GM12878 (cell line): ENCODE measurements around the gene MEOX1. TPM values are rescaled to one million over a fixed set of nuclear protein-coding genes. Genes with fewer than 3 reads are reported as not detected.

Experiments
- ATAC-seq: fragments of 200-7000 bp; cut with Tn5 transposase; 3 replicates; pipeline ENCODE4 v1.9.1; 2020; ENCODE audit warnings: mild to moderate bottlenecking, moderate library complexity
- BruUV-seq: library from RNA; stranded (reverse); fragments of 400-500 nt; replicated peaks from 2 replicates; lab custom pipeline; 2021; lab: Mats Ljungman, UMichigan
- CTCF ChIA-PET: fragments of 300-600 bp; sonication (Branson Sonifier 250); formaldehyde crosslinking; extraction: SDS; loops from one replicate; lab custom pipeline; 2021; ENCODE audit warnings: inconsistent platforms; lab: Yijun Ruan, JAX
- POLR2A ChIA-PET: fragments of 350-600 bp; formaldehyde crosslinking; extraction: SDS; loops from one replicate; lab custom pipeline; 2021; ENCODE audit warnings: inconsistent platforms; lab: Charles Lee
- RAD21 ChIA-PET: fragments of 300-600 bp; sonication (Branson Sonifier 250); formaldehyde crosslinking; loops from one replicate; lab custom pipeline; 2023; ENCODE audit warnings: antibody characterized with exemption; ENCODE audit not compliant: unreplicated experiment; lab: Charles Lee
- SMC1A ChIA-PET: fragments of 300-600 bp; sonication (Branson Sonifier 250); formaldehyde crosslinking; loops from one replicate; lab custom pipeline; 2023; ENCODE audit not compliant: unreplicated experiment, uncharacterized antibody; lab: Charles Lee
- DNase-seq: peaks from one replicate; pipeline ENCODE4 v3.0.0-alpha.2; 2011; ENCODE audit warnings: low read depth, low spot score
- FAIRE-seq: peaks from 3 replicates; lab custom pipeline; 2011; peaks lifted over from hg19 to GRCh38; lab: Jason Lieb, UNC
- H2AFZ ChIP-seq: 2 replicates; pipeline ENCODE4 v1.6.0; 2011; ENCODE audit warnings: low read depth, low read length, control low read depth; ENCODE audit not compliant: control insufficient read depth
- H3K27ac ChIP-seq: 2 replicates; pipeline ENCODE4 v1.5.1; 2011; ENCODE audit warnings: control low read depth; ENCODE audit not compliant: control insufficient read depth, insufficient read depth
- H3K27me3 ChIP-seq, 2 experiments: replicated peaks in 1 of 2; 2 replicates each; pipeline versions ENCODE4 v1.6.0 to v1.6.1; 2011; ENCODE audit warnings: low read length in 1 of 2; ENCODE audit not compliant: control insufficient read depth in 2 of 2, insufficient read depth in 2 of 2
- H3K36me3 ChIP-seq, 2 experiments: 2 replicates each; pipeline ENCODE4 v1.5.1; 2011; ENCODE audit warnings: low read length in 1 of 2; ENCODE audit not compliant: control insufficient read depth in 2 of 2, insufficient read depth in 2 of 2
- H3K4me1 ChIP-seq: 2 replicates; pipeline ENCODE4 v1.6.1; 2011; ENCODE audit warnings: mild to moderate bottlenecking, low read length, moderate library complexity, mixed read lengths; ENCODE audit not compliant: control insufficient read depth, insufficient read depth
- H3K4me2 ChIP-seq: 2 replicates; pipeline ENCODE4 v1.6.0; 2011; ENCODE audit warnings: control low read depth; ENCODE audit not compliant: control insufficient read depth, insufficient read depth
- H3K4me3 ChIP-seq: fragments of 200-600 bp; sonication (generic); 2 replicates; pipeline ENCODE4 v1.5.1; 2016
- H3K79me2 ChIP-seq: 2 replicates; pipeline ENCODE4 v1.6.0; 2011; ENCODE audit warnings: low read length; ENCODE audit not compliant: control insufficient read depth, insufficient read depth
- H3K9ac ChIP-seq: 2 replicates; pipeline ENCODE4 v1.8.0; 2011; ENCODE audit warnings: low read length, control low read depth, mixed read lengths; ENCODE audit not compliant: control insufficient read depth, insufficient read depth
- H3K9me3 ChIP-seq: replicated peaks from 3 replicates; pipeline ENCODE4 v1.5.1; 2011; ENCODE audit warnings: mild to moderate bottlenecking, low read length; ENCODE audit not compliant: control insufficient read depth, insufficient read depth
- H4K20me1 ChIP-seq: 2 replicates; pipeline ENCODE4 v1.6.0; 2011; ENCODE audit not compliant: control insufficient read depth, insufficient read depth
- CBFB ChIP-seq: IDR thresholded peaks from 2 replicates; pipeline ENCODE4 v1.6.1; 2016; ENCODE audit warnings: antibody characterized with exemption, low read depth
- CHD4 ChIP-seq: fragments of 200-600 bp; sonication (generic); IDR thresholded peaks from 2 replicates; pipeline ENCODE4 v1.6.1; 2016; ENCODE audit warnings: mild to moderate bottlenecking
- EGR1 ChIP-seq, 2 experiments: IDR thresholded peaks; 1 replicate in 1 of 2; 2 replicates in 1 of 2; pipeline ENCODE4 v1.6.1; 2011 to 2012; ENCODE audit warnings: low read depth in 2 of 2, low read length in 2 of 2, borderline replicate concordance in 1 of 2, mild to moderate bottlenecking in 1 of 2, moderate library complexity in 1 of 2
- RELB ChIP-seq: fragments of 450-650 bp; IDR thresholded peaks from 2 replicates; pipeline ENCODE4 v1.6.1; 2017; ENCODE audit warnings: low read depth, mild to moderate bottlenecking, moderate library complexity
- WRNIP1 ChIP-seq: IDR thresholded peaks from 2 replicates; pipeline ENCODE4 v1.6.1; 2011; ENCODE audit warnings: low read depth, low read length, improper control_type of control experiment, borderline replicate concordance
- WGBS: methylation state at CpG from one replicate; pipeline ENCODE4 v1.1.6; 2016; ENCODE audit warnings: low lambda C conversion rate; ENCODE audit not compliant: insufficient replicate concordance, insufficient coverage; ENCODE audit errors: missing lambda C conversion rate; 5-methylcytosine and 5-hydroxymethylcytosine counted together
- in situ Hi-C: fragments of 300-500 bp; cut with MboI; formaldehyde crosslinking; loops from 9 replicates; pipeline ENCODE4 v1.14.3; 2018; ENCODE audit warnings: mixed read lengths
- intact Hi-C: fragments of 100-400 bp; cut with micrococcal nuclease; formaldehyde crosslinking; loops from one replicate; pipeline ENCODE4 v1.14.2; 2022; ENCODE audit not compliant: unreplicated experiment
- polyA plus RNA-seq, 11 experiments: library from polyadenylated mRNA; depleted of rRNA in 4 of 11; unstranded in 6 of 11; stranded (reverse) in 5 of 11; fragments of >200 nt; fragmentation: Nextera tagmentation in 4 of 11; fragmentation: Illumina TruSeq in 1 of 11; extraction: Ambion mirVana in 4 of 11; extraction: Trizol in 1 of 11; gene quantifications; 1 replicate in 1 of 11; 2 replicates in 10 of 11; pipeline versions ENCODE4 v1.2.1 to v1.2.3, GENCODE V29; 2011 to 2016; ENCODE audit warnings: inconsistent platforms in 2 of 11, missing spikeins in 2 of 11, low read depth in 1 of 11
- total RNA-seq, 4 experiments: library from RNA; depleted of rRNA in 3 of 4; stranded (reverse); fragments of >200 nt in 3 of 4; fragmentation: Illumina TruSeq in 1 of 4; extraction: Trizol in 1 of 4; gene quantifications; 2 replicates each; pipeline versions ENCODE4 v1.2.1 to v1.2.3, GENCODE V29; 2013 to 2021
- TF ChIP-seq, protein P1 (sequence below): fragments of 450-650 bp; formaldehyde crosslinking; IDR thresholded peaks from 2 replicates; pipeline ENCODE4 v1.4.0; 2020; ENCODE audit warnings: mild to moderate bottlenecking, moderate library complexity

Gene MEOX1
- total and polyA plus RNA-seq, 10 of the 15 experiments (the other 5 are each of a cell fraction or from before 2014, with no cell fraction given): 0.19 to 9.4 (median 0.46) TPM

DNA sequence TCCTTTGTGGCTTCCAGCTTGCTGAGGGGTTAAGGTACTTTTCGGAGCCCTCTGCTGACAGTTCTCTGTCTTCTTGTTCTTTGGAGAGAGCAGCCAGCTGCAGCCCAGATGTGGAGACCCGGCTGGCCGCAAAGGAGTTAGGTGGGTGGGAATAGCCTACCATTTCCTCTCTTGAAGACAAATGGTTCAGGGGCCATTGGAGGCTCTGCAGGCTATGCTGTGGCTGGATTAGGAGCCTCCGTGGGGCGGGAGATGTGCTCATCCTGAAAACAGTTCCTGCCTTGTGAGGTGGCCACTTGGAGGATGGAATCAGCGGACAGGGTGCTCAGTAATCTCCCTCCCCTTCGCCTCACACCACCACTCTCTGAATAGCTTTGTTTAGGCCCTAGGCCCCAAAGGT, 30.3 kb downstream of the MEOX1 start:
- peaks cover 1 to 2% of the 10 kb centered on the region in 2 experiments; a peak in 3 of 4 replicates for H3K27me3 ChIP-seq
- no peaks in the 10 kb centered on the region for H3K9me3 ChIP-seq
- ChIA-PET RAD21 (interaction anchor here (1.2 kb wide), 1 partner anchor 9 kb away, joined by 3 read pairs; no protein-coding TSS in a partner anchor), POLR2A (no interaction called here), CTCF (no interaction called here), SMC1A (no interaction called here)
- no peak for TF ChIP-seq WRNIP1
- no peak for TF ChIP-seq EGR1 (IDR thresholded peaks at IDR 0.05; ENCODE audit: borderline replicate concordance in 1 of 2, low read depth in 2 of 2, low read length in 2 of 2)
- WGBS: 35% methylated on average over 7 of the region's 7 CpGs
- ATAC-seq: no peak
- intact Hi-C loops (no loop called here), in situ Hi-C loops (no loop called here)
- no peak overlapping the region for H3K4me2 ChIP-seq
- no TSS peak for BruUV-seq
- no peak overlapping the region for H3K9ac ChIP-seq
- H2AFZ ChIP-seq: no peak overlapping the region
- no peaks in the 10 kb centered on the region for H3K79me2 ChIP-seq
- FAIRE-seq: no peak
- H3K4me1 ChIP-seq: no peaks in the 10 kb centered on the region
- no peak for DNase-seq
- no peak overlapping the region for H3K4me3 ChIP-seq
- H3K27ac ChIP-seq: no peak overlapping the region
- H3K36me3 ChIP-seq: no peaks in the 10 kb centered on the region
- H4K20me1 ChIP-seq: no peaks in the 10 kb centered on the region

DNA sequence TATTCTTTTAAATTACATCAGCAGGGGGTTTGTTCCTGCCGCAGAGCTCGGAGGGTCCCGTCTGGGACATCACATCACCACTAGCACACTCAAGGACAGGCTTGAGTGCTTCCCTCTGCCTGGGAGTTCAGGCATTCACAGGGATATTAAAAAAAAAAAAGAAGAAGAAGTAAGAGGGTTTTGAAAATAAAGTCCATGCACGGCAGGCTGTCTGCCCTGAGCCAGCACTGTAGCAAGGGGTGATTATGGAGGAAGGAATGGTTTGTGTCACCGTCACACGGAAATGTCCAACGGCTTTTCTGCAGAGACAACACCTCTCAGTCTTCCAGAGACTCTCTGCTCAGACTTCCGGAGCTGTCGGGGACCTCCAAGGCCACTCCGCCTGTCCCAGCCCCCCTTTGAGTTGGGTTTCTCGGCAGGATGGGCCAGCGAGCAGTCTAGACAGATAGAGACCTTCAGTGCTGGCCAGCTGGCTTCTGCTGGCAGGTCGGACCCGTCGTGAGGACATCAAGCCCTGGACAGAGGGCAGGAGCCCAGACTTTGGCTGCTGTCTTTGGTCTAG, 33.6 kb downstream of the MEOX1 start:
- CTCF ChIA-PET: no interaction called here
- no peak for DNase-seq
- TF ChIP-seq CHD4: no peak
- TF ChIP-seq CBFB: no peak
- no peak for TF ChIP-seq RELB
- TF ChIP-seq, protein P1, sequence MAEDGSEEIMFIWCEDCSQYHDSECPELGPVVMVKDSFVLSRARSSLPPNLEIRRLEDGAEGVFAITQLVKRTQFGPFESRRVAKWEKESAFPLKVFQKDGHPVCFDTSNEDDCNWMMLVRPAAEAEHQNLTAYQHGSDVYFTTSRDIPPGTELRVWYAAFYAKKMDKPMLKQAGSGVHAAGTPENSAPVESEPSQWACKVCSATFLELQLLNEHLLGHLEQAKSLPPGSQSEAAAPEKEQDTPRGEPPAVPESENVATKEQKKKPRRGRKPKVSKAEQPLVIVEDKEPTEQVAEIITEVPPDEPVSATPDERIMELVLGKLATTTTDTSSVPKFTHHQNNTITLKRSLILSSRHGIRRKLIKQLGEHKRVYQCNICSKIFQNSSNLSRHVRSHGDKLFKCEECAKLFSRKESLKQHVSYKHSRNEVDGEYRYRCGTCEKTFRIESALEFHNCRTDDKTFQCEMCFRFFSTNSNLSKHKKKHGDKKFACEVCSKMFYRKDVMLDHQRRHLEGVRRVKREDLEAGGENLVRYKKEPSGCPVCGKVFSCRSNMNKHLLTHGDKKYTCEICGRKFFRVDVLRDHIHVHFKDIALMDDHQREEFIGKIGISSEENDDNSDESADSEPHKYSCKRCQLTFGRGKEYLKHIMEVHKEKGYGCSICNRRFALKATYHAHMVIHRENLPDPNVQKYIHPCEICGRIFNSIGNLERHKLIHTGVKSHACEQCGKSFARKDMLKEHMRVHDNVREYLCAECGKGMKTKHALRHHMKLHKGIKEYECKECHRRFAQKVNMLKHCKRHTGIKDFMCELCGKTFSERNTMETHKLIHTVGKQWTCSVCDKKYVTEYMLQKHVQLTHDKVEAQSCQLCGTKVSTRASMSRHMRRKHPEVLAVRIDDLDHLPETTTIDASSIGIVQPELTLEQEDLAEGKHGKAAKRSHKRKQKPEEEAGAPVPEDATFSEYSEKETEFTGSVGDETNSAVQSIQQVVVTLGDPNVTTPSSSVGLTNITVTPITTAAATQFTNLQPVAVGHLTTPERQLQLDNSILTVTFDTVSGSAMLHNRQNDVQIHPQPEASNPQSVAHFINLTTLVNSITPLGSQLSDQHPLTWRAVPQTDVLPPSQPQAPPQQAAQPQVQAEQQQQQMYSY (CRISPR knock-in tag): no peak
- TF ChIP-seq, all 136 proteins: peak for 0

More for the DNA sequence above, 33.6 kb downstream of the MEOX1 start:
- SMC1A ChIA-PET: interaction anchor here (0.6 to 0.9 kb wide), 2 partner anchors 18 to 224 kb away, joined by 3 read pairs; no protein-coding TSS in a partner anchor
- ATAC-seq (no peak), FAIRE-seq (no peak)
- no peak overlapping the region for H3K9ac ChIP-seq
- no peaks in the 10 kb centered on the region for H3K4me1 ChIP-seq
- H3K27me3 ChIP-seq: peaks cover 1 to 2% of the 10 kb centered on the region in 2 experiments; a peak in 3 of 4 replicates
- in situ Hi-C loops (no loop called here), intact Hi-C loops (no loop called here)
- BruUV-seq: no TSS peak
- H2AFZ ChIP-seq: no peak overlapping the region
- H4K20me1 ChIP-seq: no peaks in the 10 kb centered on the region
- no peak overlapping the region for H3K27ac ChIP-seq
- no peak overlapping the region for H3K4me3 ChIP-seq
- 28% methylated on average over 15 of the region's 15 CpGs for WGBS
- H3K9me3 ChIP-seq: no peaks in the 10 kb centered on the region
- H3K4me2 ChIP-seq: no peak overlapping the region
- H3K79me2 ChIP-seq: no peaks in the 10 kb centered on the region
- no peaks in the 10 kb centered on the region for H3K36me3 ChIP-seq
- RAD21 ChIA-PET: no interaction called here
- POLR2A ChIA-PET: interaction anchor here (0.5 kb wide), 1 partner anchor 321 kb away, joined by 4 read pairs; no protein-coding TSS in a partner anchor
